ENCODE results near the gene CDC42BPG.
A peak's percentile ranks its signal among the peaks of the same experiment; 100 is the strongest.

CDC42BPG gene

DNA sequence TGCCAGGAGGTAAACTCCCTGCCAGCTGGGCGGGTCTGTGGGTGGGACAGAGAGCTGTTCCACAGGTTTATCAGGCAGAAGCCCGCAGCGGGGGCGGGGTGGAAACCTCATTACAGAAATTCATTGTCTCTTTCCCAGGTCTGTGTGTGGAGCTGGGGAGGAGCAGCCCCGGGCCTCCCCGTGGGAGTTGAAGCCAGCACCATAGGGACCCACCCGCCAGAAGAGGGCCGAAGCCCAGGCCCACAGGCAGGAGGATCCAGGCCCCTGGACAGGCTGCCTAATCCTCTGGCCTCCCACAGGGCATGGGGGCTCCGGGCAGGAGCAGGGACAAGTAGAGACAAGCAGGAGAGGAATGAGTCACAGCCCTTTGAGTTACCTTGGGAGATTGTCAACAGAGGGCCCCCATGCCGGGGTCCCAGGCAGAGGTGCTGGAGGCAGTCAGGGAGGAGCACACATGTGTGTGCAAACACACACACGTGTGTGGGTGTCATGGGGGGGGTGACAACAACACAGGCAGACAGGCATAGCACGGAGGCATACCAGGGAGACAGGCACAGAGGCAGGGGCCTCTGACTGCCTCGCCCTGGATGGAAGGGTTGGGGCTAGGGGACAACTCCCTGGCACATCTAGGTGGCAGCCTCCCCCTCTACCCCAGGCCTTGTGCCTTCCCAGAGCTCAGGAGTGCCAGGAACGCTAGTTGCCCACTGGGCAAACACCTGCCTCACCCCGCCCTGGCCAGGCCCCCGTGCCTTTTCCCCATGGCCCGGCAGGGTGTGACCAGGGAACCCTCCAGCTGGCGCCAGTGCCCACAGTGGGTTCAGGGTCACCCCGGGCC lies 1.4 kb downstream of the CDC42BPG start (continued):
- peak; percentile 59; the same call in 1 of the 2 replicates for TF ChIP-seq ZFP69B (tag by site-specific recombination; IDR thresholded peaks at IDR 0.05)
- TF ChIP-seq, protein P1, sequence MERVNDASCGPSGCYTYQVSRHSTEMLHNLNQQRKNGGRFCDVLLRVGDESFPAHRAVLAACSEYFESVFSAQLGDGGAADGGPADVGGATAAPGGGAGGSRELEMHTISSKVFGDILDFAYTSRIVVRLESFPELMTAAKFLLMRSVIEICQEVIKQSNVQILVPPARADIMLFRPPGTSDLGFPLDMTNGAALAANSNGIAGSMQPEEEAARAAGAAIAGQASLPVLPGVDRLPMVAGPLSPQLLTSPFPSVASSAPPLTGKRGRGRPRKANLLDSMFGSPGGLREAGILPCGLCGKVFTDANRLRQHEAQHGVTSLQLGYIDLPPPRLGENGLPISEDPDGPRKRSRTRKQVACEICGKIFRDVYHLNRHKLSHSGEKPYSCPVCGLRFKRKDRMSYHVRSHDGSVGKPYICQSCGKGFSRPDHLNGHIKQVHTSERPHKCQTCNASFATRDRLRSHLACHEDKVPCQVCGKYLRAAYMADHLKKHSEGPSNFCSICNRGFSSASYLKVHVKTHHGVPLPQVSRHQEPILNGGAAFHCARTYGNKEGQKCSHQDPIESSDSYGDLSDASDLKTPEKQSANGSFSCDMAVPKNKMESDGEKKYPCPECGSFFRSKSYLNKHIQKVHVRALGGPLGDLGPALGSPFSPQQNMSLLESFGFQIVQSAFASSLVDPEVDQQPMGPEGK (tag by site-specific recombination; IDR thresholded peaks at IDR 0.05): peak; percentile 98
- peak; percentile 94 for TF ChIP-seq GLIS2 (tag by site-specific recombination; IDR thresholded peaks at IDR 0.05)
- peak; percentile 61 for TF ChIP-seq ZBTB17 (tag by site-specific recombination; IDR thresholded peaks at IDR 0.05)
- peak; percentile 64 for TF ChIP-seq ZNF629 (tag by site-specific recombination; IDR thresholded peaks at IDR 0.05)
- peak; percentile 72; the same call in 1 of the 2 replicates for TF ChIP-seq ZBTB48 (tag by site-specific recombination; IDR thresholded peaks at IDR 0.05)
- TF ChIP-seq ZNF548 (tag by site-specific recombination; IDR thresholded peaks at IDR 0.05): peak; percentile 85; the same call in 1 of the 2 replicates
- TF ChIP-seq ZBTB20 (tag by site-specific recombination; IDR thresholded peaks at IDR 0.05): peak; percentile 86
- peak; percentile 50; the same call in 1 of the 2 replicates for TF ChIP-seq SP2 (tag by site-specific recombination; IDR thresholded peaks at IDR 0.05)
- TF ChIP-seq ZNF335 (tag by site-specific recombination; conservative IDR thresholded peaks at IDR 0.05): peak; percentile 95
- peak; percentile 77 for TF ChIP-seq IKZF3 (tag by site-specific recombination; IDR thresholded peaks at IDR 0.05)
- TF ChIP-seq, protein P2, sequence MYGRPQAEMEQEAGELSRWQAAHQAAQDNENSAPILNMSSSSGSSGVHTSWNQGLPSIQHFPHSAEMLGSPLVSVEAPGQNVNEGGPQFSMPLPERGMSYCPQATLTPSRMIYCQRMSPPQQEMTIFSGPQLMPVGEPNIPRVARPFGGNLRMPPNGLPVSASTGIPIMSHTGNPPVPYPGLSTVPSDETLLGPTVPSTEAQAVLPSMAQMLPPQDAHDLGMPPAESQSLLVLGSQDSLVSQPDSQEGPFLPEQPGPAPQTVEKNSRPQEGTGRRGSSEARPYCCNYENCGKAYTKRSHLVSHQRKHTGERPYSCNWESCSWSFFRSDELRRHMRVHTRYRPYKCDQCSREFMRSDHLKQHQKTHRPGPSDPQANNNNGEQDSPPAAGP (tag by site-specific recombination; IDR thresholded peaks at IDR 0.05): peak; percentile 80; the same call in 1 of the 2 replicates
- peak; percentile 45; the same call in 1 of the 2 replicates for TF ChIP-seq WT1 (tag by site-specific recombination; IDR thresholded peaks at IDR 0.05)
- no peak for TF ChIP-seq REPIN1 (tag by site-specific recombination; IDR thresholded peaks at IDR 0.05; ENCODE audit: low read depth)
- peak; percentile 99 for TF ChIP-seq GLIS1 (tag by site-specific recombination; IDR thresholded peaks at IDR 0.05)
- TF ChIP-seq SCRT2 (tag by site-specific recombination; IDR thresholded peaks at IDR 0.05): peak; percentile 81
- 0 out of 2 replicates have a peak, but pooled peaks have one; percentile 35 for TF ChIP-seq OSR2 (tag by site-specific recombination; IDR thresholded peaks at IDR 0.05)
- peak; percentile 26; the same call in 1 of the 2 replicates for TF ChIP-seq BCL11A (tag by site-specific recombination; IDR thresholded peaks at IDR 0.05; ENCODE audit: low read depth)
- TF ChIP-seq, protein P3, sequence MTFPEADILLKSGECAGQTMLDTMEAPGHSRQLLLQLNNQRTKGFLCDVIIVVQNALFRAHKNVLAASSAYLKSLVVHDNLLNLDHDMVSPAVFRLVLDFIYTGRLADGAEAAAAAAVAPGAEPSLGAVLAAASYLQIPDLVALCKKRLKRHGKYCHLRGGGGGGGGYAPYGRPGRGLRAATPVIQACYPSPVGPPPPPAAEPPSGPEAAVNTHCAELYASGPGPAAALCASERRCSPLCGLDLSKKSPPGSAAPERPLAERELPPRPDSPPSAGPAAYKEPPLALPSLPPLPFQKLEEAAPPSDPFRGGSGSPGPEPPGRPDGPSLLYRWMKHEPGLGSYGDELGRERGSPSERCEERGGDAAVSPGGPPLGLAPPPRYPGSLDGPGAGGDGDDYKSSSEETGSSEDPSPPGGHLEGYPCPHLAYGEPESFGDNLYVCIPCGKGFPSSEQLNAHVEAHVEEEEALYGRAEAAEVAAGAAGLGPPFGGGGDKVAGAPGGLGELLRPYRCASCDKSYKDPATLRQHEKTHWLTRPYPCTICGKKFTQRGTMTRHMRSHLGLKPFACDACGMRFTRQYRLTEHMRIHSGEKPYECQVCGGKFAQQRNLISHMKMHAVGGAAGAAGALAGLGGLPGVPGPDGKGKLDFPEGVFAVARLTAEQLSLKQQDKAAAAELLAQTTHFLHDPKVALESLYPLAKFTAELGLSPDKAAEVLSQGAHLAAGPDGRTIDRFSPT (tag by site-specific recombination; IDR thresholded peaks at IDR 0.05): peak; percentile 78
- peak; percentile 57; the same call in 1 of the 2 replicates for TF ChIP-seq ZNF423 (tag by site-specific recombination; IDR thresholded peaks at IDR 0.05)
- peak; percentile 70 for TF ChIP-seq SP7 (tag by site-specific recombination; IDR thresholded peaks at IDR 0.05)
- TF ChIP-seq ZXDB (tag by site-specific recombination; IDR thresholded peaks at IDR 0.05): peak; percentile 48; the same call in 1 of the 2 replicates
- 0 out of 2 replicates have a peak, but pooled peaks have one; percentile 20 for TF ChIP-seq ZNF76 (tag by site-specific recombination; IDR thresholded peaks at IDR 0.05; ENCODE audit: borderline replicate concordance, low read depth)
- TF ChIP-seq ZSCAN16 (tag by site-specific recombination; IDR thresholded peaks at IDR 0.05): no peak
- TF ChIP-seq ZFHX2 (tag by site-specific recombination; conservative IDR thresholded peaks at IDR 0.05): peak; percentile 83

Data from HEK293 (cell line).